ENCODE data around the gene MSMP.

The MSMP gene

DNA sequence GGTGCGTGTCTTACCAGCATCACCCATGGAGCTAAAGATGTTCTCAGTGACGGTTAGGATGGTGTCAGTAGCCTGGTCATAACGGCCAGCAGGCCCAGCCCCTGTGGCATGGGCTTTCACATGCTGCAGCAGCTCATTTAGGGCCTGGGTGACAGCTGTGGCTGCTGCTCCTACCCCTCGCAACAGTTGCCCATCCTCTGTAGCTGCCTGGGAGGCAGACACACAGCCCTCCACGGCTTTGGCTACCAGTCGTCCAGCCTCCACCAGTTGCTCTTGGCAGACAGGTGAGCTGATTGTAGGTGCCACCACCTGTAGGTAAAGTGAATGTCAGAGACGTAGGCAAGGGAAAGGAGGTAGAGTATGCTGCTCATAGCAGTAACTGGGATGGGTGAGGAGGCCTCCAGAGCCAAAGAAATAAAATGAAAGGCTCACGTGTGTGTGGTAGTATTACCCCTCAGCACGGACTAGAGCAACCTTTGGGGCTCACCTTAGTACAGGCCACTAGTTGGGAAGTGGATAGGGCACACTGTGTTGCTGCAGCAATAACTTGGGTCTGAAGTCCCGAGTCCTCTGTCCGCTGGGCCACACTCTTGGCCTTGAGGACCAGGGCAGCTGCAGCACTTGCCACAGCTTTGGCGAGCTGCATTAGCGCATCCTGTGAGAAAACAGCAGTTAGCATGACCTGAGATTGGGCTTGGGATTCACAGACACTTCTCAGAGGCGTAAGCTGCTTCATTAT lies 36.8 kb downstream of the MSMP start:
- no peak for DNase-seq

DNA sequence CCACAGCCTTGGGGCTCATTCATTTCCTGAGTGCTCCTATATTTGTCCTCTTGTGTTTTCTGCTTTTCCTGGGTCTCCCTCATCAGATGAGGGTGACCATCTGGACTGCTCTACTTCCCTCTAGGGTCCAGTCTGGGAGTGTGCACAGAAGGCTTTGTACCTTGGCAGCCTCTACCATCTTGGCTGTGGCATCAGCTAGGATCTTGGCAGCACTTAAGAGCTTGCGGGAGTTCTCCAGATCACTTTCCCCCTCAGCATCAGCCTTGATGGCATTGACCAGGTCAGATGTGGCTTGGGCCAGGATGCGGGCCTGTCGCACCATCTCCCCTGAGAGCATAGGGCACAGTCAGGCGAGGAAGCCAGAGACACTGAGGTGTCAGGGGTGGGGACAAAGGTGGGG lies 37.8 kb downstream of the MSMP start:
- peak in 1 of 2 experiments; percentile 21 for DNase-seq

DNA sequence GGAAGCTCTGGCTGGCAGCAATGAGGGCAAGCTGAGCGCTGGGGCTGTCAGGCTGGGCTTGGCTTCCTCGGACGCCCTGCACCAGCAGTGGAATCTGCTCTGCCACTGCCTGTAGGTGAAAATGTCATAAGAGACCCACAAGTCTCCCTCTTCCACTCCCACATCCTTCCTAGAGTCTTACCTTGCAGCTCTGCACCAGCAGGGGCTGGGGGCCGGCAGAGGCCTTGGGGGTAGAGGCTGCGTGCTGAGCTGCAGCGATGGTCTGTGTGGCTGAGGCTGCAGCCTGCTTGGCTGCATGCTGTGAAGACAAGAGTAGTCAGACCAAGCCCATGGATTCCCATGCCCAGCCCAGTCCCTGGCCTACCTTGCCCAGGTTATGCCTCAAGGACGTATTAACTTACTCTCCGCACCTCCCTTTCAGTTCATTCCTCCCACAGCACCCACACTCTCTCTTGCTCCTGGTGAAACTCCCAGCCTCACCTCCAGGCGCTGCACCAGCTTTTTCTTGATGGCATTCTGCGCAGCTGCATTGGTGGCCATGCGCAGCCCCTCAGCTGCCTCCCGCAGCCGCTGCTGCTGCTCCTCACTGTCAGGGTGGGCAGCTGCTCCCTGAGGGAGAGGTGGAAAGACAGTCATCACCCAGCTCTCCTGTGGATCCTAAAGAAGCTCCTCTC lies 39.4 kb downstream of the MSMP start:
- no peak for DNase-seq

DNA sequence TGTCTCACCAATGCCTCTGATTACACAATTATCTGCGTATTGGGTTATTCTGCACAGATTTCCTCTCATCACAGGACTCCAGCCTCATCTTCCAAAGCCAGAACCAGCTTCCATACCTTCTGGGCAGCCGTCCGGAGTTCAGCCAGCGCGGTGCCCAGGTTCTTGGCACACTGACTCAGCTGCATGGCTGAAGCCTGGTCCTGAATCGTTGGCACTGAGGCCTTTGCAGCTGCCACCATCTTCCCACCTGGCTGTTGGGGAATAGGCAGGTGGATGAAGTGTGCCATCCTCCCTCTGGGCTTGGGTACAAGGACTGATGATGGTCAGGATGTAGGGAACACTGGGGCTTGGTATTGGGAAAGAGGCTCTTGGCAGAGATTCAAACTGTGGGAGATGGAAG lies 40.0 kb downstream of the MSMP start:
- DNase-seq: no peak

DNA sequence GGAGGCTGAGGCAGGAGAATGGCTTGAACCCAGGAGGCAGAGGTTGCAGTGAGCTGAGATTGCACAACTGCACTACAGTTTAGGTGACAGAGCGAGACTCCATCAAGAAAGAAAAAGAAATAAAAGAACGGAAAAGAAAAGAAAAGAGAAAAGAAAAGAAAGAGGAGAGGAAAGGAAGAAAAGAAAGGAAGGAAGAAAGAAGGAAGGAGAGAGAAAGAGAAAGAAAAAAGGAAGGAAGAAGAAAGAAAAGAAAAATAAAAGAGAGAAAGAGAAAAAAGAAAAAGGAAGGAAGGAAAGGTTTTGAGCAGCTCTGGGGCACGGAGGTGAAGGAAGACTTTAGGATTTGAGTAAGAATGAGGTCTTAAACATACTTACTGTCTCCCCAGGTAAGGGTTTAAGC lies 40.5 kb downstream of the MSMP start:
- DNase-seq: no peak

- DNase-seq: no peak
Measured at GRCh38 chr9:35712762-35713400, 41.2 kb downstream of the MSMP start.

DNA sequence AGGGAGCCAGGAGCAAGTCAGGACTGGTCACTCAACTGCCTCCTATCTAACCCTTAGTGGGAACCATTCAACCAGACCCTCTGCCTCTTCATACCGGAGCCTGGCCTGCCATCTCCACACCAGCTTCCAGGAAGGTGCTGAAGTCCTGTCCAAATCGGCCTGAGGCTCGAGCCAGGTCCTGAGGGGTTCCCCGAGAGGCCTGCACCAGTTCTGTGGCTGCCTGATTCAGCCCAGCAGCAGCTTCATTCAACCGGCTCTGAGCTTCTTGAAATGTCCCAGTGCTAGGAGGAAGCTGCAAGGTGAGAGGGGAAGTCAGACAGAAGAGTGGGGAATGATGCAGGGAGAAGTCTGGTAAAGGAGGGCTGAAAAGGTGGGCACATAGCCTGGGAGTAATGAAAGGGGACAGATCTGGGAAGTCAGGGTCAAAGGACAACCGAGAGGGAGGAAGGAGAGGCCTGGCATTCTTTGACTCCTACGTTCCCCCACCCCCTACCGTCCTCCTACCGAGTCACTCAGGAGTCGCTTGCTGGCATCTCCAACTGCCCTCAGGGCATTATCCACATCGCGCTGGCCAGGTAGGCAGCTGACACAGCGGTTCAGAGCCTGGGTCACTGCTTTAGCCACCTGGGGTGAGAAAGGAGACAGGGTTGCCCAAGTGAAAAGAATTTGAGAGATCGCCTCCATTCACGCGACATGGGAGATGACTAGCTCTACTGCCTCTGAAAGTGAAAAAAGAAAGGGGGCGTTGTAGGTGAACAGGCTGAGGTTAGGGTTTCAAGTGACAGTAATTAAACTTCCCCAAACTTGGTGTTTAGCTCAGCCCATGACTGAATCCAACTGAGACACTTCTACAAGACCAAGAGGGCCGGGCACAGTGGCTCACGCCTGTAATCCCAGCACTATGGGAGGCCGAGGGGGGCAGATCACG lies 42.3 kb downstream of the MSMP start:
- DNase-seq: no peak

GRCh38 chr9:35710818-35711500 lies 43.1 kb downstream of the MSMP start:
- DNase-seq: no peak

- DNase-seq: no peak
Measured at GRCh38 chr9:35708146-35708545, 45.9 kb downstream of the MSMP start.

GRCh38 chr9:35706951-35707350 lies 47.1 kb downstream of the MSMP start:
- DNase-seq: no peak

DNA sequence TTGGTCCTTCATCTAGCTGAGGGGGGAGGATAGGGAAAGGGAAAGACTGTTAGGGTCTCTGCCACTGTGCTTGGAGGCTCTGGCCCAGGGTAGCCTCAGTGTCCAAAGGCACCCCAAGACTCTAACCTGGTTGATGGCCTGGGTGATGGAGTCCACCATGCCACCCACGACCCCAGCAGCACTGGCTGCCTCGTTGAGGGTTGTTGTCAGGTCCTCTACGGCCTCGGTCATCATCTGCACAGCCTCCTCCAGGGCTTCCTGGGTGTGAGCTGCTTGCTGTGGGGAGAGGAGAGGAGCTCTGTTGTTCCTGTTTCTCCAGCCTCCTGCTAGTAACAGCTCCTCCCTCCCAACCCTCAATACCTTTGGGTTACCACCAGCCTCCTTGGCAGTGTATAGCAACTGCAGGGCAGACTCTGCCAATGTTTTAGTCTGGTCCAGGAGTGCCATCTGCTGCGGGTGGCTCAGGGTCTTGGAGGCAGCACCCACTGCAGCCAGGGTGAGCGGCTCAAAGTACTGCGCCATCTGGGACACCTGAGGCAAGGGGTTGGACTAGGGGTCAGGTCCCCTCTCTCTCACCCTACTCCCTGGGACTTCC lies 48.1 kb downstream of the MSMP start:
- DNase-seq: no peak

DNA sequence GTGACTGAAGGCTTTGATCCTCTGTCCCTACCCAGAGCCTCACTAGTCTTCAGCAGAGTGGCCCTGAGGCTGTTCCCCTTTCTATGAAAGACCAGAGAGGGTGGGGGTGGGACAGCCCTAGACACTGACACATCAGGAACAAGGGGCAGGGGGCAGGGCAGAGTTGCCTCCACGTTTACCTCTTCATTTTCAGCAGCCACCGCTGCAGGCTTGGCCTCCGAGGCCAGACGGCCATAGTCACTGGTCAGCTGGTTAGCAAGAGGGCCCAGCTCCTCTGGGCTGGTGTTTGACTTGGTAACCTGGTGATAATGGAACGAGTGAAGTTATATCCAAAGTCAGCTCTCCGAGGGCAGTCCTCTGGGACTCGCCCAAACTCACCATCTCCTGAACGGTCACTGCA lies 48.7 kb downstream of the MSMP start:
- DNase-seq: no peak

- no peak for DNase-seq
Measured at GRCh38 chr9:35703906-35704672, 50.0 kb downstream of the MSMP start.

Measured in NCI-H524 (cell line).